Endodermal cell (in vitro differentiated cells): ENCODE measurements around the gene TMEM115. TPM values are rescaled to one million over a fixed set of nuclear protein-coding genes. Genes with fewer than 3 reads are reported as not detected.
A peak's percentile ranks its signal among the peaks of the same experiment; 100 is the strongest.

Source experiments
- DNase-seq: peaks from one replicate; pipeline ENCODE4 v3.0.0-alpha.2; 2017
- H3K27ac ChIP-seq: 2 replicates; pipeline ENCODE4 v1.5.1; 2013; ENCODE audit warnings: mild to moderate bottlenecking, low read depth, low read length, moderate library complexity
- H3K27me3 ChIP-seq: 2 replicates; pipeline ENCODE4 v1.6.1; 2013; ENCODE audit warnings: mild to moderate bottlenecking, low read length, moderate library complexity; ENCODE audit not compliant: insufficient read depth, control insufficient read depth, poor library complexity, severe bottlenecking
- H3K36me3 ChIP-seq: 2 replicates; pipeline ENCODE4 v1.7.0; 2013; ENCODE audit warnings: mild to moderate bottlenecking, low read length, moderate library complexity; ENCODE audit not compliant: control insufficient read depth, insufficient read depth
- H3K4me1 ChIP-seq: one replicate; pipeline ENCODE4 v1.7.0; 2013; ENCODE audit warnings: low read length; ENCODE audit not compliant: control insufficient read depth, insufficient read depth
- H3K4me3 ChIP-seq: 2 replicates; pipeline ENCODE4 v1.5.1; 2013; ENCODE audit warnings: mild to moderate bottlenecking, low read length, moderate library complexity
- H3K9ac ChIP-seq: 2 replicates; pipeline ENCODE4 v1.6.1; 2013; ENCODE audit warnings: mild to moderate bottlenecking, low read length, moderate library complexity; ENCODE audit not compliant: poor library complexity, severe bottlenecking; ENCODE audit errors: extremely low read depth
- H3K9me3 ChIP-seq: 2 replicates; pipeline ENCODE4 v1.6.1; 2013; ENCODE audit warnings: mild to moderate bottlenecking, low read length, moderate library complexity; ENCODE audit not compliant: control insufficient read depth
- H3K27ac Mint-ChIP-seq: 2 replicates; pipeline ENCODE4 v1.8.0; 2020; ENCODE audit warnings: mixed read lengths
- H3K27me3 Mint-ChIP-seq: 2 replicates; pipeline ENCODE4 v1.8.0; 2021; ENCODE audit warnings: mild to moderate bottlenecking, mixed read lengths; ENCODE audit not compliant: insufficient read depth
- H3K36me3 Mint-ChIP-seq: 2 replicates; pipeline ENCODE4 v1.8.0; 2020; ENCODE audit warnings: low read depth, mixed read lengths
- H3K4me1 Mint-ChIP-seq: 2 replicates; pipeline ENCODE4 v1.8.0; 2020; ENCODE audit warnings: mixed read lengths
- H3K4me3 Mint-ChIP-seq: 2 replicates; pipeline ENCODE4 v1.8.0; 2020; ENCODE audit warnings: mild to moderate bottlenecking, moderate library complexity, mixed read lengths
- H3K9me3 Mint-ChIP-seq: 2 replicates; pipeline ENCODE4 v1.8.0; 2020; ENCODE audit warnings: mild to moderate bottlenecking, mixed read lengths
- CTCF ChIP-seq: fragments of 200-600 bp; sonication (generic); conservative IDR thresholded peaks from 2 replicates; pipeline ENCODE4 v1.5.0; 2021; ENCODE audit warnings: antibody characterized with exemption, mild to moderate bottlenecking
- WGBS, 2 experiments: methylation state at CpG; one replicate each; pipeline versions ENCODE4 v1.1.5 to v1.1.7; 2013; ENCODE audit warnings: missing lambda C conversion rate in 2 of 2, mixed read lengths in 1 of 2; ENCODE audit not compliant: insufficient coverage in 1 of 2, insufficient read length in 1 of 2; 5-methylcytosine and 5-hydroxymethylcytosine counted together
- total RNA-seq, 2 donors: library from RNA; stranded (reverse); fragmentation: NEBNext Ultra II Directional in 1 of 2; extraction: Animal tissue kit (Norgen Biotek cat#: 25700) in 1 of 2; gene quantifications; 2 replicates in 1 of 2; 3 replicates in 1 of 2; pipeline ENCODE4 v1.2.1, GENCODE V29; 2021

The TMEM115 gene
- total RNA-seq, 2 donors from 2014 or later, result 30.1 to 32.2 TPM

GRCh38 chr3:50352781-50353180 lies 6.5 kb downstream of the TMEM115 start:
- H3K27me3 Mint-ChIP-seq, result peaks cover 1% of the 10 kb centered on the region
- H3K9ac ChIP-seq, result no peak overlapping the region
- H3K36me3 ChIP-seq, result peaks cover 42% of the 10 kb centered on the region
- H3K4me3 Mint-ChIP-seq, result no peak overlapping the region
- peaks cover 26% of the 10 kb centered on the region for H3K4me1 Mint-ChIP-seq
- no peak overlapping the region for H3K4me3 ChIP-seq
- no peaks in the 10 kb centered on the region for H3K9me3 ChIP-seq
- peaks cover 2% of the 10 kb centered on the region for H3K4me1 ChIP-seq
- WGBS, 2 experiments, result 33 to 81% methylated on average over 1 to 2 of the region's 2 CpGs
- H3K27ac ChIP-seq, result no peak overlapping the region
- TF ChIP-seq CTCF, result peak; percentile 55
- no peaks in the 10 kb centered on the region for H3K27me3 ChIP-seq
- DNase-seq, result no peak
- no peaks in the 10 kb centered on the region for H3K9me3 Mint-ChIP-seq
- H3K36me3 Mint-ChIP-seq, result peaks cover 18% of the 10 kb centered on the region
- H3K27ac Mint-ChIP-seq, result no peak overlapping the region

- no peak overlapping the region for H3K9ac ChIP-seq
- no peaks in the 10 kb centered on the region for H3K27me3 ChIP-seq
- H3K4me3 ChIP-seq, result peak overlapping the region; percentile 93
- Mint-ChIP-seq H3K36me3 (peaks cover 21% of the 10 kb centered on the region), H3K4me3 (peak overlapping the region; percentile 89), H3K4me1 (peaks cover 11% of the 10 kb centered on the region), H3K27me3 (peaks cover 4% of the 10 kb centered on the region), H3K9me3 (no peaks in the 10 kb centered on the region), H3K27ac (peak overlapping the region; percentile 61)
- H3K27ac ChIP-seq, result no peak overlapping the region
- peaks cover 39% of the 10 kb centered on the region for H3K36me3 ChIP-seq
- no peak for DNase-seq
- no peaks in the 10 kb centered on the region for H3K4me1 ChIP-seq
- no peaks in the 10 kb centered on the region for H3K9me3 ChIP-seq
- TF ChIP-seq CTCF, result no peak
- 87 to 93% methylated on average over 7 to 11 of the region's 11 CpGs for WGBS, 2 experiments
These were observed 8.0 kb downstream of the TMEM115 start for GRCh38 chr3:50351323-50351697.

- H3K9me3 ChIP-seq, result no peaks in the 10 kb centered on the region
- H3K36me3 Mint-ChIP-seq, result peaks cover 20% of the 10 kb centered on the region
- H3K9ac ChIP-seq, result peak within 1 kb of the TSS; percentile 62
- H3K4me1 Mint-ChIP-seq, result peaks cover 11% of the 10 kb centered on the region
- peaks cover 8% of the 10 kb centered on the region for H3K27me3 Mint-ChIP-seq
- H3K4me1 ChIP-seq, result no peaks in the 10 kb centered on the region
- DNase-seq, result peak; percentile 98
- H3K9me3 Mint-ChIP-seq, result no peaks in the 10 kb centered on the region
- H3K4me3 Mint-ChIP-seq, result peak within 1 kb of the TSS; percentile 89
- no peaks in the 10 kb centered on the region for H3K27me3 ChIP-seq
- WGBS, 2 experiments, result 2 to 3% methylated on average over 49 to 64 of the region's 64 CpGs
- peak within 1 kb of the TSS; percentile 34 for H3K27ac ChIP-seq
- TF ChIP-seq CTCF, result no peak
- H3K36me3 ChIP-seq, result peaks cover 33% of the 10 kb centered on the region
- peak within 1 kb of the TSS; percentile 93 for H3K27ac Mint-ChIP-seq
- H3K4me3 ChIP-seq, result peak within 1 kb of the TSS; percentile 93
These were observed 8.6 kb downstream of the TMEM115 start, which contains the start of the genes CYB561D2 and NPRL2 for GRCh38 chr3:50350527-50351322. TSS of gene CYB561D2 (plus strand) at chr3:50350862. CDS start at chr3:50351434, 572 bp downstream. TSS of gene NPRL2 (minus strand) at chr3:50350775. CDS start at chr3:50350652, 123 bp downstream.
